Aorta (tissue), 5 donors: ENCODE data around the gene CAV1. TPM values are rescaled to one million over a fixed set of nuclear protein-coding genes. Genes with fewer than 3 reads are reported as not detected.
"Not testable (repeated sequence)": the region's sequence is repeated elsewhere in the genome, so short reads cannot be mapped to it uniquely, and the experiment has no call there.

ENCODE experiments used
- ATAC-seq: fragments of 200-7000 bp; cut with Tn5 transposase; one replicate; pipeline ENCODE4 v1.9.1; 2022; ENCODE audit warnings: moderate library complexity; ENCODE audit not compliant: low FRiP score
- DNase-seq, 2 donors: peaks; one replicate each; pipeline ENCODE4 v3.0.0-alpha.2; 2020
- H3K27ac ChIP-seq, 2 donors: one replicate each; pipeline ENCODE4 v1.5.1; 2013; ENCODE audit warnings: low read length in 2 of 2, mild to moderate bottlenecking in 2 of 2, moderate library complexity in 2 of 2, control low read depth in 1 of 2, inconsistent platforms in 1 of 2, low read depth in 1 of 2
- H3K27me3 ChIP-seq, 2 donors: one replicate each; pipeline ENCODE4 v1.6.1; 2013; ENCODE audit warnings: control low read depth in 1 of 2, low read length in 1 of 2, mild to moderate bottlenecking in 1 of 2, moderate library complexity in 1 of 2; ENCODE audit not compliant: insufficient read depth in 2 of 2, control insufficient read depth in 1 of 2
- H3K36me3 ChIP-seq, 2 donors: one replicate each; pipeline ENCODE4 v1.6.1; 2013; ENCODE audit warnings: control low read depth in 1 of 2, low read length in 1 of 2, mild to moderate bottlenecking in 1 of 2; ENCODE audit not compliant: insufficient read depth in 2 of 2, control insufficient read depth in 1 of 2
- H3K4me1 ChIP-seq, 2 donors: one replicate each; pipeline ENCODE4 v1.6.1; 2013; ENCODE audit warnings: low read length in 2 of 2, control low read depth in 1 of 2, mild to moderate bottlenecking in 1 of 2, moderate library complexity in 1 of 2; ENCODE audit not compliant: insufficient read depth in 2 of 2, control insufficient read depth in 1 of 2
- H3K4me3 ChIP-seq, 2 donors: one replicate each; pipeline ENCODE4 v1.5.1; 2013; ENCODE audit warnings: low read length in 2 of 2, control low read depth in 1 of 2, mild to moderate bottlenecking in 1 of 2
- H3K9me3 ChIP-seq: one replicate; pipeline ENCODE4 v1.6.1; 2013; ENCODE audit warnings: mild to moderate bottlenecking, low read length; ENCODE audit not compliant: control insufficient read depth
- WGBS, 2 donors: extraction: QIAGEN DNeasy Blood & Tissue Kit; methylation state at CpG; one replicate each; pipeline ENCODE4 v1.1.7; 2013; 5-methylcytosine and 5-hydroxymethylcytosine counted together
- intact Hi-C, 2 donors: fragments of 100-400 bp; cut with DNase I; formaldehyde crosslinking; loops; one replicate each; pipeline versions ENCODE4 v1.14.2 to v1.15.0; 2022
- polyA plus RNA-seq, 2 donors: library from polyadenylated mRNA; stranded (reverse); fragments of 200-250 nt; gene quantifications; one replicate each; pipeline ENCODE4 v1.2.3, GENCODE V29; 2013
- total RNA-seq, 2 donors: library from RNA; stranded (reverse); fragmentation: NEBNext Ultra II Directional; extraction: Animal tissue kit (Norgen Biotek cat#: 25700); gene quantifications; one replicate each; pipeline ENCODE4 v1.2.1, GENCODE V29; 2021
- donor health status: healthy with polysubstance abuse.
- donor health status: Bipolar disorder and iron deficiency.
- donor health status: DM: no; HTN: no; CAD: no.
- donor health status: DM: no; HTN: no; CAD: no.
- donor health status: DM: yes; HTN: yes; CAD: no.

CAV1 gene
- total and polyA plus RNA-seq, 4 donors: 133 to 230 (median 229) TPM

- 16% methylated on average over 5 of the region's 5 CpGs for WGBS, 2 donors
- Histone ChIP-seq H3K4me3 (no peak overlapping the region), H3K36me3 (no peaks in the 10 kb centered on the region), H3K9me3 (no peaks in the 10 kb centered on the region), H3K27me3 (no peaks in the 10 kb centered on the region), H3K27ac (peak overlapping the region; percentile 58 to 80), H3K4me1 (peaks cover 0 to 3% of the 10 kb centered on the region in 2 donors)
- peak; percentile 75 for ATAC-seq
- no peak for DNase-seq
- intact Hi-C loops: loop anchor here (5.0 kb wide), 2 partner anchors 56 to 146 kb away; partner anchors contain the start of gene CAV1 (in 1 of the 2)
Observed at GRCh38 chr7:116582806-116583444, 58.1 kb downstream of the CAV1 start.

- peaks cover 0 to 3% of the 10 kb centered on the region in 2 donors for H3K4me1 ChIP-seq
- H3K4me3 ChIP-seq: no peak overlapping the region
- no peak for DNase-seq
- 0 to 1% methylated on average over 1 of the region's 1 CpG for WGBS, 2 donors
- no peaks in the 10 kb centered on the region for H3K36me3 ChIP-seq
- no peak for ATAC-seq
- H3K9me3 ChIP-seq: no peaks in the 10 kb centered on the region
- peak overlapping the region in 1 of 2 donors; percentile 56 for H3K27ac ChIP-seq
- intact Hi-C loops: loop anchor here (5.0 kb wide), 2 partner anchors 56 to 146 kb away; partner anchors contain the start of gene CAV1 (in 1 of the 2)
- no peaks in the 10 kb centered on the region for H3K27me3 ChIP-seq
Observed at GRCh38 chr7:116583653-116584052, 58.8 kb downstream of the CAV1 start.

GRCh38 chr7:116584721-116585120, 59.9 kb downstream of the CAV1 start:
- H3K27ac ChIP-seq: no peak overlapping the region
- H3K36me3 ChIP-seq: no peaks in the 10 kb centered on the region
- H3K4me1 ChIP-seq: peaks cover 0 to 3% of the 10 kb centered on the region in 2 donors
- no peak overlapping the region for H3K4me3 ChIP-seq
- intact Hi-C loops: loop anchor here (5.0 kb wide), 5 partner anchors 57 to 412 kb away; partner anchors contain the start of gene CAV1 (in 1 of the 2)
- no peak for ATAC-seq
- H3K27me3 ChIP-seq: no peaks in the 10 kb centered on the region
- no peaks in the 10 kb centered on the region for H3K9me3 ChIP-seq
- no peak for DNase-seq
- WGBS, 2 donors: 44 to 53% methylated on average over 1 of the region's 1 CpG

- Histone ChIP-seq H3K36me3 (no peaks in the 10 kb centered on the region), H3K27ac (no peak overlapping the region), H3K9me3 (no peaks in the 10 kb centered on the region), H3K4me1 (peaks cover 0 to 3% of the 10 kb centered on the region in 2 donors), H3K4me3 (no peak overlapping the region), H3K27me3 (no peaks in the 10 kb centered on the region)
- no peak for DNase-seq
- WGBS, 2 donors: 95 to 98% methylated on average over 3 of the region's 3 CpGs
- intact Hi-C loops: loop anchor here (5.0 kb wide), 3 partner anchors 328 to 413 kb away; no protein-coding TSS in a partner anchor
- no peak for ATAC-seq
Observed at GRCh38 chr7:116585392-116585791, 60.6 kb downstream of the CAV1 start.

GRCh38 chr7:116585967-116586366, 61.1 kb downstream of the CAV1 start:
- ATAC-seq: no peak
- Histone ChIP-seq H3K9me3 (no peaks in the 10 kb centered on the region), H3K4me3 (no peak overlapping the region), H3K4me1 (peaks cover 0 to 3% of the 10 kb centered on the region in 2 donors), H3K36me3 (no peaks in the 10 kb centered on the region), H3K27me3 (no peaks in the 10 kb centered on the region), H3K27ac (no peak overlapping the region)
- 93 to 97% methylated on average over 5 of the region's 5 CpGs for WGBS, 2 donors
- no peak for DNase-seq
- intact Hi-C loops: loop anchor here (5.0 kb wide), 3 partner anchors 329 to 414 kb away; no protein-coding TSS in a partner anchor

- 98 to 100% methylated on average over 3 of the region's 3 CpGs for WGBS, 2 donors
- not testable (repeated sequence) for H3K4me1 ChIP-seq
- intact Hi-C loops: loop anchor here (5.0 kb wide), 3 partner anchors 330 to 415 kb away; no protein-coding TSS in a partner anchor
Observed at GRCh38 chr7:116587200-116587599, 62.4 kb downstream of the CAV1 start.

GRCh38 chr7:116588225-116588624, 63.4 kb downstream of the CAV1 start:
- intact Hi-C loops: loop anchor here (2.0 to 5.0 kb wide), 5 partner anchors 61 to 416 kb away; no protein-coding TSS in a partner anchor
- Histone ChIP-seq H3K27me3 (no peaks in the 10 kb centered on the region), H3K4me1 (peaks cover 0 to 3% of the 10 kb centered on the region in 2 donors), H3K27ac (no peak overlapping the region), H3K36me3 (no peaks in the 10 kb centered on the region), H3K4me3 (no peak overlapping the region), H3K9me3 (no peaks in the 10 kb centered on the region)
- DNase-seq: no peak
- 20 to 22% methylated on average over 2 of the region's 2 CpGs for WGBS, 2 donors
- peak; percentile 42 for ATAC-seq

More at GRCh38 chr7:116587200-116587599, 62.4 kb downstream of the CAV1 start:
- not testable (repeated sequence) for H3K4me3 ChIP-seq, H3K9me3 ChIP-seq, H3K27me3 ChIP-seq, H3K36me3 ChIP-seq, ATAC-seq, DNase-seq, H3K27ac ChIP-seq

- Histone ChIP-seq H3K36me3 (no peaks in the 10 kb centered on the region), H3K4me3 (no peak overlapping the region), H3K4me1 (peaks cover 0 to 1% of the 10 kb centered on the region in 2 donors), H3K27ac (no peak overlapping the region), H3K9me3 (no peaks in the 10 kb centered on the region), H3K27me3 (no peaks in the 10 kb centered on the region)
- intact Hi-C loops: loop anchor here (2.0 to 5.0 kb wide), 5 partner anchors 62 to 417 kb away; no protein-coding TSS in a partner anchor
- WGBS, 2 donors: 21% methylated on average over 4 of the region's 4 CpGs
- ATAC-seq: peak; percentile 57
- no peak for DNase-seq
Observed at GRCh38 chr7:116588641-116589594, 64.1 kb downstream of the CAV1 start.
